Lung (tissue), 12 donors: ENCODE data around the gene PLP1. TPM values are rescaled to one million over a fixed set of nuclear protein-coding genes. Genes with fewer than 3 reads are reported as not detected.

ENCODE experiments used
- ATAC-seq: fragments of 200-7000 bp; cut with Tn5 transposase; one replicate; pipeline ENCODE4 v1.9.1; 2020; ENCODE audit warnings: moderate number of reproducible peaks; ENCODE audit not compliant: insufficient read depth, low FRiP score
- DNase-seq, 3 donors: peaks; one replicate each; pipeline ENCODE4 v3.0.0-alpha.2; 2013 to 2017
- H3K27ac ChIP-seq, 2 donors: one replicate each; pipeline ENCODE4 v1.5.1; 2013; ENCODE audit warnings: mild to moderate bottlenecking in 2 of 2, moderate library complexity in 2 of 2, control low read depth in 1 of 2, inconsistent platforms in 1 of 2, low read depth in 1 of 2, low read length in 1 of 2
- H3K27me3 ChIP-seq, 3 donors: one replicate each; pipeline ENCODE4 v1.5.1; 2013; ENCODE audit warnings: low read length in 2 of 3; ENCODE audit not compliant: control insufficient read depth in 3 of 3, insufficient read depth in 3 of 3
- H3K36me3 ChIP-seq, 4 donors: one replicate each; pipeline ENCODE4 v1.5.1; 2013; ENCODE audit warnings: low read length in 4 of 4, mild to moderate bottlenecking in 1 of 4, moderate library complexity in 1 of 4; ENCODE audit not compliant: control insufficient read depth in 4 of 4, insufficient read depth in 4 of 4
- H3K4me1 ChIP-seq, 5 donors: one replicate each; pipeline ENCODE4 v1.5.1; 2013; ENCODE audit warnings: low read length in 5 of 5, mild to moderate bottlenecking in 2 of 5, moderate library complexity in 1 of 5; ENCODE audit not compliant: control insufficient read depth in 5 of 5, insufficient read depth in 5 of 5
- H3K4me3 ChIP-seq: one replicate; pipeline ENCODE4 v1.5.1; 2013; ENCODE audit warnings: mild to moderate bottlenecking, control low read depth, moderate library complexity
- H3K9ac ChIP-seq, 2 donors: one replicate each; pipeline ENCODE4 v1.5.1; 2013; ENCODE audit warnings: low read length in 2 of 2, control low read depth in 1 of 2; ENCODE audit not compliant: insufficient read depth in 1 of 2
- H3K9me3 ChIP-seq, 4 donors: one replicate each; pipeline ENCODE4 v1.5.1; 2013; ENCODE audit warnings: low read length in 3 of 4, mild to moderate bottlenecking in 1 of 4, moderate library complexity in 1 of 4; ENCODE audit not compliant: control insufficient read depth in 4 of 4, insufficient read depth in 3 of 4
- WGBS, 2 donors: extraction: QIAGEN DNeasy Blood & Tissue Kit; methylation state at CpG; one replicate each; pipeline ENCODE4 v1.1.7; 2013; 5-methylcytosine and 5-hydroxymethylcytosine counted together
- polyA plus RNA-seq, 2 donors: library from polyadenylated mRNA; stranded (reverse); fragments of 200-250 nt; gene quantifications; one replicate each; pipeline ENCODE4 v1.2.1, GENCODE V29; 2013
- total RNA-seq, 2 donors: library from RNA; depleted of rRNA in 1 of 2; stranded (reverse); fragments of >200 nt in 1 of 2; gene quantifications; one replicate each; pipeline ENCODE4 v1.2.1, GENCODE V29; 2014 to 2021
- TF ChIP-seq, protein P1 (sequence below): IDR thresholded peaks from 2 replicates; pipeline ENCODE4 v1.5.1; 2012; ENCODE audit warnings: mild to moderate bottlenecking; ENCODE audit errors: control extremely low read depth, extremely low read depth
- donor health status: control.
- donor health status: control.
- donor health status: Bipolar disorder and iron deficiency.
- donor health status: healthy.
- donor health status: DM: yes; HTN: yes; CAD: no.

The PLP1 gene
- total and polyA plus RNA-seq, 4 donors = 0.06 to 9.3 (median 0.34) TPM

DNA sequence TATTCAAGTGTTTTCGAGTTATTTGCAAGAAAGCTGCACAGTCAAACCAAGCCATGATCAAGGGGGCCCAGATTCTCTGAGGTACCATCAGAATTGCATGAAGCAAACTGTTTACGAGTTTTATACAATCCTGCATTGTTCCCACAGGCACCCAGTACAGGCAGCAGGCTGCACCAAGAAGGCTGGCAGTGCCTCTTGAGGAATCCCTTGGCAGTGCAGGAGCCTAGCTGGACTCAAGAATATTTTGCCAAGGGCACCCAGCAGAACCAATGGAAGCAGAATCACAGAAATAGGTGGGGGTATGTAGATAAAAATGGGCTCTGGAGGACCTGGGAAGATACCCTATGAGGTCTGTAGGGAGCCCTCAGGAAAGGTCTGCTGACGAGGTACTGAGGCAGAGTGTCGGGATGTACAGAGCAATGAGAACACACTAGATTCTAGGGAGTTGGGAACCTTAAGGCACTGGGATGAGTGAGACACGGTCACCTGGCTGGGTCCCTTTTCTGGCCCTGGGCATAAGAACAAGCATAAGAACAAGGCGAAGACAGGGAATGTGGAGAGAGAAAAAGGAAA is 2.5 kb upstream of the PLP1 start:
- Histone ChIP-seq H3K36me3 (no peaks in the 10 kb centered on the region), H3K27me3 (peaks cover 7 to 59% (median 11%) of the 10 kb centered on the region in 3 donors), H3K4me1 (peaks cover 0 to 5% (median 0%) of the 10 kb centered on the region in 5 donors), H3K27ac (no peak overlapping the region), H3K4me3 (no peak overlapping the region), H3K9me3 (no peaks in the 10 kb centered on the region), H3K9ac (no peak overlapping the region)
- ATAC-seq (no peak), DNase-seq (no peak)
- TF ChIP-seq, protein P1, sequence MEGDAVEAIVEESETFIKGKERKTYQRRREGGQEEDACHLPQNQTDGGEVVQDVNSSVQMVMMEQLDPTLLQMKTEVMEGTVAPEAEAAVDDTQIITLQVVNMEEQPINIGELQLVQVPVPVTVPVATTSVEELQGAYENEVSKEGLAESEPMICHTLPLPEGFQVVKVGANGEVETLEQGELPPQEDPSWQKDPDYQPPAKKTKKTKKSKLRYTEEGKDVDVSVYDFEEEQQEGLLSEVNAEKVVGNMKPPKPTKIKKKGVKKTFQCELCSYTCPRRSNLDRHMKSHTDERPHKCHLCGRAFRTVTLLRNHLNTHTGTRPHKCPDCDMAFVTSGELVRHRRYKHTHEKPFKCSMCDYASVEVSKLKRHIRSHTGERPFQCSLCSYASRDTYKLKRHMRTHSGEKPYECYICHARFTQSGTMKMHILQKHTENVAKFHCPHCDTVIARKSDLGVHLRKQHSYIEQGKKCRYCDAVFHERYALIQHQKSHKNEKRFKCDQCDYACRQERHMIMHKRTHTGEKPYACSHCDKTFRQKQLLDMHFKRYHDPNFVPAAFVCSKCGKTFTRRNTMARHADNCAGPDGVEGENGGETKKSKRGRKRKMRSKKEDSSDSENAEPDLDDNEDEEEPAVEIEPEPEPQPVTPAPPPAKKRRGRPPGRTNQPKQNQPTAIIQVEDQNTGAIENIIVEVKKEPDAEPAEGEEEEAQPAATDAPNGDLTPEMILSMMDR = no peak
- 70 to 79% methylated on average over 6 of the region's 6 CpGs for WGBS, 2 donors

DNA sequence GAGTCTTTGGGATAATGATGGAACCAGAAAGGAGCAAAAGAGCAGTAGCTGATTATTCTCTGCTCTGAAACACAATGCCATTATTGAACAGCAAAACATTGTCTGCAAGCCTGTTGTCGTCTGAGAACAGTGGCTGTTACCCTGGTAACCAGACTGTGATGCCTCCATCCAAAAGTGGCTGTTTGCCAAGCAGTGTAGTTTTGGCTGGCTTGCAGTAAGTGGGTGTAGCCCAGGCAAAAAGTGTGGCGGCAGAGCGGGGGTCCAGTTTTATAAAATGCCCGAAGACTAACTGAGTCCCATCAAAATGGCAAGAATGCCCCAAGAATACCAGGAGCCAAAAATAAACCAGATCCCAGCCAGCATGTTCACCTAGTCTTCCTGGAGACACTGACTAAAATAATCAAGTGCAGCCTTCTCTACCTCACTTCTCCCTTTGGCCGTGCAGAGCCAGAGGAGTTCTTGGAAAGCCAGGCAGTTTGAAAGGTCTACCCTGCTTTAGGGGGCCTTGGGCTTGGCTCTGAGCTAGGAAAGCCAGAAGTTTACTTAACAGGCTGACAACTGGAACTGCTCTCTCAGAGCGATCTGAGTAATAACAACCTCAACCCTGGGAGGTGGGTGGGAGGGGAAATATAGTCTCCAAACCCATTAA is 2.6 kb downstream of the PLP1 start:
- Histone ChIP-seq H3K27me3 (peaks cover 7 to 63% (median 12%) of the 10 kb centered on the region in 3 donors), H3K36me3 (no peaks in the 10 kb centered on the region), H3K27ac (no peak overlapping the region), H3K9ac (no peak overlapping the region), H3K4me1 (peaks cover 0 to 19% (median 5%) of the 10 kb centered on the region in 5 donors), H3K9me3 (no peaks in the 10 kb centered on the region), H3K4me3 (no peak overlapping the region)
- ATAC-seq = no peak
- TF ChIP-seq, protein P1 = no peak
- peak; percentile 76 to 80 (median 76) for DNase-seq
- 68 to 72% methylated on average over 6 of the region's 6 CpGs for WGBS, 2 donors

DNA sequence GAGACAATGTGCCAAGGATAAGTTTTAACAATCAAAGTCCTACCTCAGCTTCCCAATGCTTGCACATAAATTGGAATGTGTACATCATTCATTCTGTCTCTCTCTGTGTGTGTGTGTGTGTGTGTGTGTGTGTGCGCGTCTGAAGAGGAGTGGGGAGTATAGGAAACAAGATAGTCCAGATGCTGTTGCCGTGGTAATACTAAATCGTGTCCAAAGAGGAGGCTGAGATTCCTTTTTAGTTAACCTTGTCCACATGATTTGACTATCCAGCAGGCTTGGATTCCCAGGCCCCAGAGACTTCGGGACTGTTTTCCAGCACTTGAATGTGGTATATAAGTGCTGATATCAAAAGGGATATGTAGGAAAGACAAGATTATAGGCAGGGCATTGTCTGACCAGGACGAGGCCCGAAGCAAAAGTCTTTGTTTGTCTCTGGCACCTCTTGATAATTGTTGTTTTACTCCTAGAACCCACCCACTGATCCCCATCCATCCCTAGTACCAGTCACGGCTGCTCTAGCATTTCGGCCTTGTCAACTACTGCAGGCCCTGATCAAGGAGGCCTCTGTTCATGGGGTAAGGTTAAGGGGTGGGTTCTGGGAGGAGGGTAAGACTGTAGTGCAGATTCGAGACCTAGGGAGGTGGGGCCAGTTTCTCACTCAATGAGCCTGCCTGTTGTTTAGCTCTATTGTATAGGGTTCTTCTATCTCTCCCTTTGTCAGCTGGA is 3.9 kb downstream of the PLP1 start:
- TF ChIP-seq, protein P1 = no peak
- peaks cover 7 to 53% (median 15%) of the 10 kb centered on the region in 3 donors for H3K27me3 ChIP-seq
- H3K4me3 ChIP-seq = no peak overlapping the region
- H3K9me3 ChIP-seq = no peaks in the 10 kb centered on the region
- DNase-seq = no peak
- no peak overlapping the region for H3K27ac ChIP-seq
- no peak for ATAC-seq
- WGBS, 2 donors = 83 to 94% methylated on average over 9 to 10 of the region's 10 CpGs
- no peak overlapping the region for H3K9ac ChIP-seq
- H3K4me1 ChIP-seq = peaks cover 0 to 19% (median 5%) of the 10 kb centered on the region in 5 donors
- H3K36me3 ChIP-seq = no peaks in the 10 kb centered on the region
